HCT116 (cell line): ENCODE results near the gene EXOC4. TPM values are rescaled to one million over a fixed set of nuclear protein-coding genes. Genes with fewer than 3 reads are reported as not detected.

Experiments
- ATAC-seq: fragments of 200-7000 bp; cut with Tn5 transposase; 2 replicates; pipeline ENCODE4 v1.9.1; 2020; ENCODE audit warnings: mild to moderate bottlenecking, moderate library complexity
- BruUV-seq: library from RNA; stranded (reverse); fragments of 400-500 nt; replicated peaks from 2 replicates; lab custom pipeline; 2021; lab: Mats Ljungman, UMichigan
- CTCF ChIA-PET: fragments of 300-600 bp; sonication (Branson Sonifier 250); formaldehyde crosslinking; loops from one replicate; lab custom pipeline; 2021; ENCODE audit warnings: antibody characterized with exemption; lab: Charles Lee
- POLR2A ChIA-PET: fragments of 300-600, 350-600 bp; sonication (Branson Sonifier 250); formaldehyde crosslinking; loops from one replicate; lab custom pipeline; 2021; ENCODE audit warnings: antibody characterized with exemption; lab: Charles Lee
- RAD21 ChIA-PET, 2 experiments: fragments of 300-600 bp; sonication (Branson Sonifier 250); formaldehyde crosslinking; loops; one replicate each; lab custom pipeline; 2023; ENCODE audit warnings: low total read pairs in 2 of 2; ENCODE audit not compliant: uncharacterized antibody in 2 of 2, unreplicated experiment in 2 of 2, low non-redundant PET in 1 of 2; lab: Charles Lee
- DNase-seq: peaks from one replicate; pipeline ENCODE4 v3.0.0-alpha.2; 2010; ENCODE audit warnings: low read depth, low spot score
- H2AFZ ChIP-seq: fragments of 200-600 bp; shearing (Covaris generic), sonication (generic); 2 replicates; pipeline ENCODE4 v1.6.1; 2017; ENCODE audit warnings: low read depth, mixed run types, mixed read lengths, antibody characterized with exemption, low read length; ENCODE audit not compliant: poor library complexity, severe bottlenecking
- H3K27ac ChIP-seq: 2 replicates; pipeline ENCODE4 v1.5.1; 2012; ENCODE audit warnings: low read depth, low read length
- H3K27me3 ChIP-seq: fragments of 200-600 bp; sonication (generic); 2 replicates; pipeline ENCODE4 v1.6.1; 2016; ENCODE audit warnings: mixed run types, low read length, mixed read lengths; ENCODE audit not compliant: insufficient read depth
- H3K36me3 ChIP-seq, 2 experiments: fragments of 200-500 bp in 1 of 2; fragments of 200-600 bp in 1 of 2; sonication (Bioruptor generic) in 1 of 2; sonication (generic) in 1 of 2; 2 replicates each; pipeline versions ENCODE4 v1.5.1 to v1.6.1; 2014 to 2016; ENCODE audit warnings: low read length in 2 of 2, inconsistent platforms in 1 of 2, mixed read lengths in 1 of 2, mixed run types in 1 of 2; ENCODE audit not compliant: insufficient read depth in 2 of 2, control insufficient read depth in 1 of 2
- H3K4me1 ChIP-seq, 2 experiments: fragments of 200-600 bp in 1 of 2; sonication (generic) in 1 of 2; 2 replicates each; pipeline versions ENCODE4 v1.5.1 to v1.6.1; 2012 to 2017; ENCODE audit warnings: low read length in 2 of 2, inconsistent platforms in 1 of 2, mild to moderate bottlenecking in 1 of 2, mixed read lengths in 1 of 2, mixed run types in 1 of 2, moderate library complexity in 1 of 2; ENCODE audit not compliant: insufficient read depth in 2 of 2, control insufficient read depth in 1 of 2
- H3K4me2 ChIP-seq: fragments of 200-600 bp; sonication (generic); 2 replicates; pipeline ENCODE4 v1.6.1; 2017; ENCODE audit warnings: mixed run types, low read length, mixed read lengths
- H3K4me3 ChIP-seq, 2 experiments: fragments of 200-600 bp in 1 of 2; sonication (generic) in 1 of 2; replicated peaks in 1 of 2; 2 replicates each; pipeline ENCODE4 v1.5.1; 2011 to 2016; ENCODE audit warnings: low read length in 2 of 2, control low read depth in 1 of 2, low read depth in 1 of 2, mild to moderate bottlenecking in 1 of 2, mixed read lengths in 1 of 2, mixed run types in 1 of 2
- H3K79me2 ChIP-seq: fragments of 200-600 bp; sonication (generic); 2 replicates; pipeline ENCODE4 v1.6.1; 2017; ENCODE audit warnings: mild to moderate bottlenecking, mixed run types, low read length, moderate library complexity, mixed read lengths; ENCODE audit not compliant: insufficient read depth
- H3K9ac ChIP-seq: fragments of 200-600 bp; sonication (generic); 2 replicates; pipeline ENCODE4 v1.6.1; 2016; ENCODE audit warnings: low read length, mixed read lengths
- H3K9me2 ChIP-seq: fragments of 200-600 bp; sonication (generic), shearing (Covaris generic); 2 replicates; pipeline ENCODE4 v1.6.1; 2017; ENCODE audit warnings: mixed run types, mild to moderate bottlenecking, moderate library complexity; ENCODE audit not compliant: insufficient read depth
- H3K9me3 ChIP-seq, 2 experiments: fragments of 200-500 bp in 1 of 2; fragments of 200-600 bp in 1 of 2; sonication (Bioruptor generic) in 1 of 2; sonication (generic) in 1 of 2; 2 replicates each; pipeline ENCODE4 v1.6.1; 2014 to 2017; ENCODE audit warnings: low read length in 2 of 2, mixed read lengths in 2 of 2, inconsistent platforms in 1 of 2, low read depth in 1 of 2, mild to moderate bottlenecking in 1 of 2, mixed run types in 1 of 2, moderate library complexity in 1 of 2; ENCODE audit not compliant: control insufficient read depth in 1 of 2, insufficient read depth in 1 of 2
- H4K20me1 ChIP-seq: fragments of 200-600 bp; sonication (generic), shearing (Covaris generic); 2 replicates; pipeline ENCODE4 v1.6.1; 2017; ENCODE audit warnings: mixed run types, mild to moderate bottlenecking, moderate library complexity; ENCODE audit not compliant: insufficient read depth
- EZH2phosphoT487 ChIP-seq: fragments of 200-600 bp; IDR thresholded peaks from 2 replicates; pipeline ENCODE4 v1.6.1; 2018; ENCODE audit warnings: antibody characterized with exemption, borderline replicate concordance
- RAD21 ChIP-seq: IDR thresholded peaks from 2 replicates; pipeline ENCODE4 v1.6.1; 2012; ENCODE audit warnings: low read depth, mild to moderate bottlenecking
- intact Hi-C: fragments of 100-400 bp; cut with micrococcal nuclease; formaldehyde crosslinking; loops from 2 replicates; pipeline ENCODE4 v1.10.0; 2022
- total RNA-seq: library from RNA; stranded (reverse); gene quantifications from one replicate; pipeline ENCODE4 v1.2.1, GENCODE V29; 2021; ENCODE audit not compliant: unreplicated experiment
- TF ChIP-seq, protein P1 (sequence below): IDR thresholded peaks from 2 replicates; pipeline ENCODE4 v1.6.1; 2011; ENCODE audit warnings: mild to moderate bottlenecking, low read length, moderate library complexity; ENCODE audit not compliant: insufficient replicate concordance; ENCODE audit errors: extremely low read depth
- TF ChIP-seq, protein P2 (sequence below), 3 experiments: fragments of 200-600 bp in 1 of 3; sonication (generic) in 1 of 3; IDR thresholded peaks in 2 of 3; conservative IDR thresholded peaks in 1 of 3; 2 replicates each; pipeline ENCODE4 v1.5.1; 2012 to 2017; ENCODE audit warnings: low read depth in 2 of 3, low read length in 2 of 3, antibody characterized with exemption in 1 of 3, borderline replicate concordance in 1 of 3, control low read depth in 1 of 3, mild to moderate bottlenecking in 1 of 3, mixed read lengths in 1 of 3, mixed run types in 1 of 3, moderate library complexity in 1 of 3; ENCODE audit not compliant: insufficient read depth in 1 of 3
- TF ChIP-seq, protein P3 (sequence below): IDR thresholded peaks from 2 replicates; pipeline ENCODE4 v1.6.1; 2012

The EXOC4 gene
- total RNA-seq, 1 experiment from 2014 or later = 40.3 TPM

DNA sequence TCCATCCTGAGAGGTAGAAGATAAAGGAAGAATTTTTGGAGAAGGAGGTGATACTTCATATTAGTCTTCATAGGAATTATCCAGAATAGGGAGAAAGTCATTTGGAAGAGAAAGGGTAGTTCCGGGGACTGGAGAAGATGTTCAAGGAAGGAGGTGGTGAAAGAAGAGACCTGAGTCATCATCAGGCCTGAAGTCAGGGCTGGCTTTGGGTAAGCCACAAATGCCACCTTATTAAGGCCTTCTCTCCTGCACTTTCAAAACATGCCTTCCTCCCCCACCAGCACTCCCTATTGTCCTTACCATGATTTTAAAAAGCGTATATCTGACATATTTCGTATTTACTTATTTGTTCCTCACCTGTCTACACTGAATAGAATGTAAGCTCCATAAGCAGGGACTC is 762.1 kb downstream of the EXOC4 start:
- H2AFZ ChIP-seq = no peak overlapping the region
- H3K27me3 ChIP-seq = no peaks in the 10 kb centered on the region
- no peak overlapping the region for H3K27ac ChIP-seq
- intact Hi-C loops = loop anchor here (10.0 kb wide), 2 partner anchors 1300 to 1430 kb away; no protein-coding TSS in a partner anchor
- RAD21 ChIA-PET = no interaction called here
- H3K4me1 ChIP-seq = no peaks in the 10 kb centered on the region
- CTCF ChIA-PET = no interaction called here
- DNase-seq (no peak), ATAC-seq (no peak)
- H3K9me2 ChIP-seq = no peaks in the 10 kb centered on the region
- no peaks in the 10 kb centered on the region for H4K20me1 ChIP-seq
- H3K4me2 ChIP-seq = no peak overlapping the region
- POLR2A ChIA-PET = no interaction called here
- no peaks in the 10 kb centered on the region for H3K79me2 ChIP-seq
- H3K36me3 ChIP-seq = no peaks in the 10 kb centered on the region
- no peak overlapping the region for H3K9ac ChIP-seq
- H3K9me3 ChIP-seq = no peaks in the 10 kb centered on the region
- H3K4me3 ChIP-seq = no peak overlapping the region
- TF ChIP-seq EZH2phosphoT487 = no peak
- TF ChIP-seq, protein P1, sequence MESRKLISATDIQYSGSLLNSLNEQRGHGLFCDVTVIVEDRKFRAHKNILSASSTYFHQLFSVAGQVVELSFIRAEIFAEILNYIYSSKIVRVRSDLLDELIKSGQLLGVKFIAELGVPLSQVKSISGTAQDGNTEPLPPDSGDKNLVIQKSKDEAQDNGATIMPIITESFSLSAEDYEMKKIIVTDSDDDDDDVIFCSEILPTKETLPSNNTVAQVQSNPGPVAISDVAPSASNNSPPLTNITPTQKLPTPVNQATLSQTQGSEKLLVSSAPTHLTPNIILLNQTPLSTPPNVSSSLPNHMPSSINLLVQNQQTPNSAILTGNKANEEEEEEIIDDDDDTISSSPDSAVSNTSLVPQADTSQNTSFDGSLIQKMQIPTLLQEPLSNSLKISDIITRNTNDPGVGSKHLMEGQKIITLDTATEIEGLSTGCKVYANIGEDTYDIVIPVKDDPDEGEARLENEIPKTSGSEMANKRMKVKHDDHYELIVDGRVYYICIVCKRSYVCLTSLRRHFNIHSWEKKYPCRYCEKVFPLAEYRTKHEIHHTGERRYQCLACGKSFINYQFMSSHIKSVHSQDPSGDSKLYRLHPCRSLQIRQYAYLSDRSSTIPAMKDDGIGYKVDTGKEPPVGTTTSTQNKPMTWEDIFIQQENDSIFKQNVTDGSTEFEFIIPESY = no peak
- BruUV-seq = no TSS peak

DNA sequence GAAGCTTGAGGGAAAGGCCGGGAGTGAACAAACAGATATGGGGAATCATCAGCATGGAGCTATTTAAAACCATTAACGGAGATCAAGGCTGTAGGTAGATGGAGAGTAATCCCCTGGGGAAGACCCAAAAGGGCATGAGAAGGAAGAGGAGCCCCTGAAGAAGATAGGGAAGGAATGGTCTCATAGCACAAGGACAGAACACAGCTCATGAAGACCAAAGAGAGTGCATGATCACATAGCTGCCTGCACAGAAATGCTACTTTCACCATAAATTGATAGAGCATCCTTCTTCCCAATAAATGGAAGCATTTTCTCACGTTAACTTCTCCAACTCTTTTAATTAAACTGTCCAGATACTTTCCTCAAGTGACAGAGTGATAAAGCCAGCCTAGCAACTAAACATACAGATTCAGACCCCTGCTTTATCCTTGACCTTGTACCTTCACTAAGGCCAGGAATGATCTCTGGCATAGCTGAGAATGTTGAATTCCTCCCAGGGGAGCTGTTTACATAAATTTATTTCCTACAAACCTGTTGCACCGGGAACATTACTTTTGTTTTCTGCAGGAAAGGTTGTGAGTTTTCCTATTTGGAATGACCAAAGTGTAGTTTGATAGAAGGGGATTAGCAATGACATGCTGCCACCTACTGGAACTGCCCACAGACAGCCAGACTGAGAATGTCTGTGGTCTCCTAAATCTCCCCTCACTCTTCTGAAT is 763.5 kb downstream of the EXOC4 start:
- Histone ChIP-seq H3K27ac (no peak overlapping the region), H2AFZ (no peak overlapping the region), H3K4me3 (no peak overlapping the region), H3K9me3 (no peaks in the 10 kb centered on the region), H3K9me2 (no peaks in the 10 kb centered on the region), H3K9ac (no peak overlapping the region), H3K36me3 (no peaks in the 10 kb centered on the region), H3K79me2 (no peaks in the 10 kb centered on the region), H3K4me1 (no peaks in the 10 kb centered on the region), H3K4me2 (no peak overlapping the region), H4K20me1 (no peaks in the 10 kb centered on the region), H3K27me3 (no peaks in the 10 kb centered on the region)
- BruUV-seq = no TSS peak
- ChIA-PET POLR2A (no interaction called here), CTCF (no interaction called here), RAD21 (no interaction called here)
- DNase-seq = peak; percentile 12
- TF ChIP-seq, protein P2, sequence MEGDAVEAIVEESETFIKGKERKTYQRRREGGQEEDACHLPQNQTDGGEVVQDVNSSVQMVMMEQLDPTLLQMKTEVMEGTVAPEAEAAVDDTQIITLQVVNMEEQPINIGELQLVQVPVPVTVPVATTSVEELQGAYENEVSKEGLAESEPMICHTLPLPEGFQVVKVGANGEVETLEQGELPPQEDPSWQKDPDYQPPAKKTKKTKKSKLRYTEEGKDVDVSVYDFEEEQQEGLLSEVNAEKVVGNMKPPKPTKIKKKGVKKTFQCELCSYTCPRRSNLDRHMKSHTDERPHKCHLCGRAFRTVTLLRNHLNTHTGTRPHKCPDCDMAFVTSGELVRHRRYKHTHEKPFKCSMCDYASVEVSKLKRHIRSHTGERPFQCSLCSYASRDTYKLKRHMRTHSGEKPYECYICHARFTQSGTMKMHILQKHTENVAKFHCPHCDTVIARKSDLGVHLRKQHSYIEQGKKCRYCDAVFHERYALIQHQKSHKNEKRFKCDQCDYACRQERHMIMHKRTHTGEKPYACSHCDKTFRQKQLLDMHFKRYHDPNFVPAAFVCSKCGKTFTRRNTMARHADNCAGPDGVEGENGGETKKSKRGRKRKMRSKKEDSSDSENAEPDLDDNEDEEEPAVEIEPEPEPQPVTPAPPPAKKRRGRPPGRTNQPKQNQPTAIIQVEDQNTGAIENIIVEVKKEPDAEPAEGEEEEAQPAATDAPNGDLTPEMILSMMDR (IDR thresholded peaks at IDR 0.05 in 2 of 3, conservative IDR thresholded peaks at IDR 0.05 in 1 of 3; ENCODE audit: borderline replicate concordance in 1 of 3, insufficient read depth in 1 of 3, low read depth in 2 of 3, low read length in 2 of 3) = peak; percentile 41 to 79 (median 76); a peak in 5 of 6 replicates
- TF ChIP-seq, protein P3, sequence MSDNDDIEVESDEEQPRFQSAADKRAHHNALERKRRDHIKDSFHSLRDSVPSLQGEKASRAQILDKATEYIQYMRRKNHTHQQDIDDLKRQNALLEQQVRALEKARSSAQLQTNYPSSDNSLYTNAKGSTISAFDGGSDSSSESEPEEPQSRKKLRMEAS = no peak
- TF ChIP-seq RAD21 = peak; percentile 71
- intact Hi-C loops = loop anchor here (10.0 kb wide), 2 partner anchors 1302 to 1432 kb away; no protein-coding TSS in a partner anchor
- peak; percentile 66 for ATAC-seq
